GM12801 (cell line): ENCODE measurements around the gene DUSP6.

Experiments
- TF ChIP-seq, protein P1 (sequence below): IDR thresholded peaks from one replicate; pipeline ENCODE4 v1.5.1; 2011; ENCODE audit warnings: control low read depth; ENCODE audit not compliant: insufficient read length; ENCODE audit errors: extremely low read depth

Gene DUSP6

DNA sequence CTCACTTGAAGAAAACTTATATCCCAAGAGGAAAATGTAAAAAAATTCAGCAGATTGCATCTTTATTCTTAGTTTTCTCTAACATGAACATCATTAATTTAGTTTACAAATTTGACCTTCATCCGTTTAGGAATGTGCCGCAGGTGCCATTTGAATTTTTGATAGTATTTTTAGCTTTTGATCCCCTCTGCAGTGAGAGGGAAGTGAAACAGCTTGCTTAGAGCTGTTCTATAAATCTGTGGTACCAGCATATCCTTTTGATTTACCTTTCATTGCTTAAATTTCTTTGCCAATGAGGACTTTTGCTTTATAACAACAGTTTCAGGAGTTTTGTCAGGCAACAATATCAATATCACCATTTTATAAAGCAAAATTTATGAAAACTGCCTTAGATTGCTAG, 32.7 kb downstream of the DUSP6 start:
- TF ChIP-seq, protein P1, sequence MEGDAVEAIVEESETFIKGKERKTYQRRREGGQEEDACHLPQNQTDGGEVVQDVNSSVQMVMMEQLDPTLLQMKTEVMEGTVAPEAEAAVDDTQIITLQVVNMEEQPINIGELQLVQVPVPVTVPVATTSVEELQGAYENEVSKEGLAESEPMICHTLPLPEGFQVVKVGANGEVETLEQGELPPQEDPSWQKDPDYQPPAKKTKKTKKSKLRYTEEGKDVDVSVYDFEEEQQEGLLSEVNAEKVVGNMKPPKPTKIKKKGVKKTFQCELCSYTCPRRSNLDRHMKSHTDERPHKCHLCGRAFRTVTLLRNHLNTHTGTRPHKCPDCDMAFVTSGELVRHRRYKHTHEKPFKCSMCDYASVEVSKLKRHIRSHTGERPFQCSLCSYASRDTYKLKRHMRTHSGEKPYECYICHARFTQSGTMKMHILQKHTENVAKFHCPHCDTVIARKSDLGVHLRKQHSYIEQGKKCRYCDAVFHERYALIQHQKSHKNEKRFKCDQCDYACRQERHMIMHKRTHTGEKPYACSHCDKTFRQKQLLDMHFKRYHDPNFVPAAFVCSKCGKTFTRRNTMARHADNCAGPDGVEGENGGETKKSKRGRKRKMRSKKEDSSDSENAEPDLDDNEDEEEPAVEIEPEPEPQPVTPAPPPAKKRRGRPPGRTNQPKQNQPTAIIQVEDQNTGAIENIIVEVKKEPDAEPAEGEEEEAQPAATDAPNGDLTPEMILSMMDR, result no peak

DNA sequence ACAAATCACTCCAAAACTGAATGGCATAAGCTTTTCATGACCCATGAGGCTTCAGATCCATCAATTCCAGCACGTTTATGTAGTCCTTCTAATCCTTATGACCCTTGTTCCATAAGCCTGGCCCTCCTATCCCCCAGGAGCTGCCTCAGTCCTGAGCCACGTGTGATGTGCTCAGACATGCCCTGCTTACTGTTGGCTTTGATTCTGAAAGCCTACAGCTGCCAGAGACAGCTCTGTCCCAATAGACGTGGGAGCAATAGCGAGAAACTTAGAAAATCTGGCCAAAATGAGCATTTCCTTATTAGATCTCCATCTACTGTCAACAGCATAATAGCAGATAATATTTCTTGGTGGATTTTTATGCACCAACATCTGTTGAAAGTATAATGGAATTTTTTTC, 33.2 kb downstream of the DUSP6 start:
- TF ChIP-seq, protein P1, result no peak

DNA sequence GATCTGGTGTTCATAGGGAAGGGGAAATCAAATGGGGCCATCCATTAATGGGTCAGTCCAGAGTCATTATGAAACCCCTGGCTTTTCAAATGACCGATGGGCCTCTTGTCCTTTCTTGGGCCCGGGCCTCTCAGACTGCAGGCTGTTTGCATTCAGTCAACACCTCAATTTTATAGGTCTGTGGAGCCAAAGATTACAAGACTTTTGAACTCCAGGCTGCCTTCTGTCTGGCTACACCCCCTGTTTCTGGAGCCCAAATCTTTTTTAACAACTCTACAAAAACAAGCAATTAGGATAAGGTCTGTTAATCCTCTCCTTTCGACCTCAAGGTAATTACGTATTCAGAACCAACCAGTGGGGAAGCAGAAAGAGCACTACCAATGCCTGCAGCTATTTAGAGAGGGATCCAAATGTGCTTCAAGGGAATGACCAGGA, 35.6 kb downstream of the DUSP6 start:
- TF ChIP-seq, protein P1, result no peak

DNA sequence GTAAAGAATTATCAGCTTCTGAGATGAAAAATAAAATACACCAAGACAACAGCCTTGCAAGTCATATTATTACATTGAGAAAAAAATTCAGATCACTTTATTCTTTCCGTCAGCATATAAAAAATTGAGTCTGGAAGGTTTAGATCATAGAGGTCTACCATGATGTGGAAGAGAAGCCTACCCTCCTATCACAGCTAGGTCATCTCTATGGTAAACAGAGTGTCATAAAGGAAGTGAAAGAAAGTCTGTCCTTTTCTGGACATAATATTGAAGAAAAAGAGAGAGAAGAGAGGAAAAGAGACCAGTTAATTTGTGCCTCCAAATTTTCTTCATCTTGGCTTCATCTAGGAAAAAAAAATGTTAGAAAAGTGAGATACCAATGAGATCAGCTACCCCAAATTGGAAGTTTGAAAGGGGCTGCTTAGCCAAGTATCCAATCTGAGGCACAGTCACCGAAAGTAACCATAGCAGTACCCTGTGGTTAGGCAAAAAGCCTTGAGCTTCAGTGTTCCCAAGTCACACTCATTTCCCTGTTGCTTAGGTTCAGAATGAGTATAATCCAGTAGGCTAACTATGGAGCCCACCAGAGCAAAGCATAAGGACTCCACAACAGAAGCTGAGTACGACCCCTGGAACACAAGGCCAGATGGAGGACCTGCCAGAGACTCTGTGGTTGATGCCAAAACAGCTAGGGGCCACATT, 38.1 kb downstream of the DUSP6 start:
- TF ChIP-seq, protein P1, result no peak

DNA sequence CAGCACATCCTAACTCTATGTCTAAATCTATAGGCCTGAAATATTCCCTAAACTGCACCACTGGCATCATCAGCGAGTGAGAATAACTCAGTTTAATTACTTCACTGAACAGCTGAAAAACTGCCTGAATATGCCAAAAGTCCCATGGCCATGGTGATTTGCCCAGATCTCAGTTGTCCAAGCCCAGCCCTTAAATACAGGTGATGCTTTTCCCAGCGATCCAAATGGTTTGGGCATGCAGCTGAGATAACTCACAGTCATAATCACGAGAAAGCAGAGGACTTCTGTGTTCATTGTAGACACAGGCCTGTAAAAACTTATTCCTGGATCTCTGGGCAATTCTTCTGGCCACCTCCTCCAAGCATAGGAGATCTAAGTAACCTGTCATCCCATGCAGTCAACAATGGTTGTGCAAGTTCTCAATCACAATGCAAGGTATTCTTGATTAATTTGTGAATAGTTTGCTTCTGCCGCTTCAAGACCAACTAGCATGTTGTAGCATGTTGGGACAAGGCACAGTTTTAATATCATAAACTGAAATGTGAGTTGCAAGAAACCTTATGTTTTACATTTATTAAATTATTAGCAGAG, 40.5 kb downstream of the DUSP6 start:
- TF ChIP-seq, protein P1, result no peak

DNA sequence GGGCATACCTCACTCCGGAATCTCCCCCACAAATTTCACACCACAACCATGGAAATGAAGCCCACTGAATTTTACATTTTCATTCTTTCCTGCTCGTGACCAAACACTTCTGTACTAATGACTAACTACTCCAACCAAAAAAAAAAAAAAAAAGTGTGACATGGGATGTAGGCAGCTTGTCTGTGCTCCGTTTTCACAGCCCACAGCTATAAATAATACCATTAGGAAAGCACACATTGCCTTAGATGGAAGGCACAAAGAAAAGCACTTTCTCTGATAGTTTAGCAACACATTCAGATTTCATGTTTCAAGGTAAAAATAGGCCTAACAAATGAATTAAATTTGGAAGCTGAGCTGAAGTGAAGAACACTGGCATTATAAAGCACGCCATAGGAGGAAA, 42.5 kb downstream of the DUSP6 start:
- TF ChIP-seq, protein P1, result no peak

DNA sequence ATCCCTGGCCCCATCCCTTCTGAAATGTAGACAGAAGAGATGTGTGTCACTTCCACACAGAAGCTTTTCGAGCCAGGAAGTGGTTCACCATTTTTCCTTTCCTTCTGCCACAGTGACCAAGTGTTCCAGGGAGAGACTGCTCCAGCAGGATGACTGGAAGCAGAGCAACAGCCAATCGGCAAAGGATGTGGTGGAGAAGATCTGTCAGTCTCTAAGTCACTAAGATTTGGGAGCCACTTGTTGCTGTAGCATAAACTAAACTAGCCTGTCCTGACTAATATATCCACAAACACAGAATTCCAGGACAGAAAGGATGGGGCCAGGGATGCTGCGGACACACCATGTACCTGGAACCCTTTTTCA, 42.9 kb downstream of the DUSP6 start:
- TF ChIP-seq, protein P1, result no peak
